GM19240 (cell line): Measurements from ENCODE around the gene GGT6.
A peak's percentile ranks its signal among the peaks of the same experiment; 100 is the strongest.

Experiments
- DNase-seq: peaks from one replicate; pipeline ENCODE4 v3.0.0; 2011; ENCODE audit warnings: low spot score; ENCODE audit not compliant: insufficient read length

The GGT6 gene

GRCh38 chr17:4576161-4576558, 15.8 kb upstream of the GGT6 start:
- DNase-seq, result no peak

DNA sequence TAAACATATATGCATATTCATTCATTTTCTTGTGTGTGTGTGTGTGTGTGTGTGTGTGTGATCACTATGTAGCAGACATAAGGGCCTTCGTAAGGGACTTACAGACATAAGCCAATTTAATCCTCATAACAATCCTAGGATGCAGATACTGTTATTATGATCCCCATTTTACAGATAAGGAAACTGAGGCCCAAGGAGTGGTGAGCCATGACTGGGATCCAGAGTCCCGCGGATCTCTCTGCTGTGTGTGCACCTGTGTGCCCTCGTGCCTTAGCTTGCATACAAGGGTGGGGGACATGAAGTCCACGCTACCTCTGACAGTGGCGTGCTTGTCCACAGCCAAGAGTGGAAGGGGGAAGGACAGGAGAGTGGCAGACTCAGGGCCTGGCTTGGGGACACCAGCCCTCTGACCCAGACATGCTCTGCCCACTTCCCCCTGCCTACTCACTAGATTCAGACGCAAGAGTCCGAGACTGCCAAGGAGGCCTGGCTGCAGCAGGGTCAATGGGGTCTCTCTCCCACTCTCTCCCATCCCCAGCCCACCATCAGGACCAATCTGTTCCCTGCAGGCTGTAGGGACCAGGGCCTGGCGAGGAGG, 14.2 kb upstream of the GGT6 start:
- DNase-seq, result no peak

GRCh38 chr17:4573669-4574068, 13.3 kb upstream of the GGT6 start:
- DNase-seq, result no peak

DNA sequence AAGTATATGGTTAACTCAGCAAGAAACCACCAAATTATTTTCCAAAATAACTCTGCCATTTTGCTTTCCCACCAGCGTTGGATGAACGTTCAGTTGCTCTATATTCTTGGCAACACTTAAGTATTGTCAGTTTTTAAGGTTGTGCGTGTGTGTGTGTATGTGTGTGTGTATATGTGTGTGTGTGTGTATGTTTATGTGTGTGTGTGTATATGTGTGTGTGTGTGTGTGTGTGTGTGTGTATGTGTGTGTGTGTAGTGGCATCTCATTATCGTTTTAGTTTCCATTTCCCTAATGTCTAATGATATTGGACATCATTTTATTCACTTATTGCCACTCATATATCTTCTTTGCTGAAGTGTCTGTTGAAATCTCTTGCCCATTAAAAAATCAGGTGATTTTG, 12.7 kb upstream of the GGT6 start:
- no peak for DNase-seq

DNA sequence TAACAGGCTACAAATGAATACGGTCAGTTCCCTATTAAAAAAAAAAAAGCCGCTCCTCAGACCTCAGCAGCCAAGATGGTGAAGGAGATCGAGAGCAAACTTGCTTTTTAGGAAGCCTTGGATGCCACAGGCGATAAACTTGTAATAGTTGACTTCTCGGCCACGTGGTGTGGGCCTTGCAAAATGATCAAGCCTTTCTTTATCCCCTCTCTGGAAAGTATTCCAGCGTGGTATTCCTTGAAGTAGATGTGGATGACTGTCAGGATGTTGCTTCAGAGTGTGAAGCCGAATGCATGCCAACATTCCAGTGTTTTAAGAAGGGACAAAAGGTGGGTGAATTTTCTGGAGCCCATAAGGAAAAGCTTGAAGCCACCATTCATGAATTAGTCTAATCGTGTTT, 11.8 kb upstream of the GGT6 start:
- no peak for DNase-seq

GRCh38 chr17:4569591-4569990, 9.2 kb upstream of the GGT6 start:
- DNase-seq, result no peak

GRCh38 chr17:4566785-4567184, 6.4 kb upstream of the GGT6 start:
- peak; percentile 63 for DNase-seq

GRCh38 chr17:4565209-4566141, 5.1 kb upstream of the GGT6 start:
- peak; percentile 61 for DNase-seq

DNA sequence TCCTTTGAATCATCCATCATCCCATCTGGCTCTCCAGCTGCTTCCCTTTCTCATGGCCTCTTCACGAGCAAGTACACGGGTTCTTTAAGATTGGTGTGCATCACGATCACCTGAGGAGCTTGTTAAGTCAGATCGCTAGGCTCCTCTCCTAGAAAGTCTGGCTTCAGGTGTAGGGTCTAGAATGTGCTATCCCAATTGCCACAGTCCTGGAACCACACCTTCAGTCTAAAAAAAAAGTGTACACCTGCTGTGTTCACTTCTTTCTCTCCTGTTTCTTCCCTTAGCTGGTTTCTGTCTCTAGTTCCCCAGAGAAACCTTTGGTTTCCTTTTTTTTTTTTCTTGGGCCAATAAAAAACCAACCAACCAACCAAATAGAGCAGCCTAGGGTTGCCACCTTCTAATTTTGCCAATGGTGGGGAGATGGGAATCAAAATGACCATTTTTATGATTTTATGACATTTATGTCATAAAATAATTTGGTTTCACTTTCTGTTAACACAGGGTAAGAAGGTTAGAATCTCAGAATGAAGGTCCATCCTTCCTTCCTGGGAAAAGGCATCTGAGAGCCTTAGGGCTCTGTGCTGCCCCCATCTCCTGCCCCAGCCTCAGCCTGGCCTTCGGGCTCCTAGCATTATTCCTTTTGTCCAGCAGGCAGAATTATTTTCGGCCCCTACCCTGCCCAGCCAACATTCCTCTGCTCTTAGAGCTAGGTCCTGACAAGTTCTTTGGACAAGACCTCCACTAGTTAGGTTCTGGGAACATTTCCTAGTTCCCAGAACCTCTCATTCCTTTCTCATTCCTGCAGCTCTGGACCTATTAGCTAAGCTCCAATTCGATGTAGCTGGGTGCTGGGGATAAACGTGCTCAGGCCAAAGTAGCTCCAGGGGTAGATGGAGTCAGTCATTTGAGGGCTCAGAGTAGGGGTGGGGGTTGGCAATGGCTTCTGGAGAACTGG, 1.9 kb upstream of the GGT6 start:
- DNase-seq, result no peak

- DNase-seq, result no peak
Observed at GRCh38 chr17:4560837-4561256, 470 bp upstream of the GGT6 start.

GRCh38 chr17:4559966-4560365, 411 bp downstream of the GGT6 start:
- DNase-seq, result no peak

- DNase-seq, result no peak
Observed at GRCh38 chr17:4559139-4559791, 1.1 kb downstream of the GGT6 start.

DNA sequence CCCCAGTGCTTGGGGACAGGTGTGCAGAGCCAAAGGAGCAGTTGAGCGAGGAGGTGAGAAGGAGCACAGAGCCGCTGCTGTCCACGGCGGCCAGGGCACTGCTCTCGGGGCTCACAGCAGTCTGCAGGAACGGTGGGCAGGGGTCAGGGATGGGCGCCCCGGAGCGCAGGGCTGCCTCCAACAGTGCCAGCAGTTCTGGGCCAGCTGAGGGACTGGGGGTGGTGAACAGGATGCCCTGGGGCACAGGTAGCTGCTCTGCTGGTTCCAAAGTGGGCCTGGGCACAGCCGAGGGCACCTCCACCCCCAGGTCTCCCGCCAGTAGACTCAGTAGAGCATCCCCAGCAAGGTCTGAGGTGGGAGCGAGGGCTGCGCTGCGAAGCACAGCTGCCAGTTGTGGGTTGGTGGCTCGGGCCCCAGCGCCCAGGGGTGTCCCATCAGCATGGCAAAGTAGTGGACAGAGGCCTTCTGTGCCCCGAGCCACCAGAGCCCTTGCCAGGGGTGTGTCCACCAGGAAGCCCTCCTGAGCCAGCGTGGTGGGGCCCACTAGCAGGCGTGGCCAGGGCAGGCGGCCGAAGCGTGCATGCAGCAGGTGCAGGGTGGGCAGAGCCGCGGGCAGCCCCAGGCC, 1.9 kb downstream of the GGT6 start:
- DNase-seq, result no peak

DNA sequence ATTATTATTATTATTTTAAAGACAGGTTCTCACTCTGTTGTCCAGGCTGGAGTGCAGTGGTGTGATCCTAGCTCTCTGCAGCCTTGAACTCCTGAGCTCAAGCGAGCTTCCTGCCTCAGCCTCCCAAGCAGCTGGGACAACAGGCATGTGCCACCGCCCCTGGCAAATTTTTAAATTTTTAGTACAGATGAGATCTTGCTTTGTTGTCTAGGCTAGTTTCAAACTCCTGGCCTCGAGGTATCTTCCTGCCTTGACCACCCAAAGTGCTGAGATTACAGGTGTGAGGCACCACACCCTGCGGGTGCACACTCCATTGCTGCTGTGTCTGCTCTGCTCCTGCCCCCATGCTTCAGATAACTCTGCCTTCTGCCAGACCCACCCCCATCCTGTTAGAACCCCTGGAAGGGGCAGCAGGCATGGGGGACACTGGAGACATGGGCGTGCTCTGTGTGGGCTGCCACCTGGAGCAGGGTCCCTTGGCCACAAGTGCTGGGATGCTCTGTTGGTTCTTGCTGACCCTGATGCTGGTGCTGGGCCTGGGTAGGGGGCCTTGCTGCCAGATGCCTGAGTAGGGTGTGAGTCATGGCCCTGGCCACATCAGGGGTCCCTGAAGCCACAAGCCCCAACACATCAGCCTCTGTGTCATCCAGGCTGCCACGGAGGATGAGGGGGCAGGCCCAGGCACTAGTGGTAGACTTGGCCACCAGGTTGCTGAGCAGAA, 2.6 kb downstream of the GGT6 start:
- no peak for DNase-seq

GRCh38 chr17:4556996-4557395, 3.4 kb downstream of the GGT6 start:
- DNase-seq, result no peak

DNA sequence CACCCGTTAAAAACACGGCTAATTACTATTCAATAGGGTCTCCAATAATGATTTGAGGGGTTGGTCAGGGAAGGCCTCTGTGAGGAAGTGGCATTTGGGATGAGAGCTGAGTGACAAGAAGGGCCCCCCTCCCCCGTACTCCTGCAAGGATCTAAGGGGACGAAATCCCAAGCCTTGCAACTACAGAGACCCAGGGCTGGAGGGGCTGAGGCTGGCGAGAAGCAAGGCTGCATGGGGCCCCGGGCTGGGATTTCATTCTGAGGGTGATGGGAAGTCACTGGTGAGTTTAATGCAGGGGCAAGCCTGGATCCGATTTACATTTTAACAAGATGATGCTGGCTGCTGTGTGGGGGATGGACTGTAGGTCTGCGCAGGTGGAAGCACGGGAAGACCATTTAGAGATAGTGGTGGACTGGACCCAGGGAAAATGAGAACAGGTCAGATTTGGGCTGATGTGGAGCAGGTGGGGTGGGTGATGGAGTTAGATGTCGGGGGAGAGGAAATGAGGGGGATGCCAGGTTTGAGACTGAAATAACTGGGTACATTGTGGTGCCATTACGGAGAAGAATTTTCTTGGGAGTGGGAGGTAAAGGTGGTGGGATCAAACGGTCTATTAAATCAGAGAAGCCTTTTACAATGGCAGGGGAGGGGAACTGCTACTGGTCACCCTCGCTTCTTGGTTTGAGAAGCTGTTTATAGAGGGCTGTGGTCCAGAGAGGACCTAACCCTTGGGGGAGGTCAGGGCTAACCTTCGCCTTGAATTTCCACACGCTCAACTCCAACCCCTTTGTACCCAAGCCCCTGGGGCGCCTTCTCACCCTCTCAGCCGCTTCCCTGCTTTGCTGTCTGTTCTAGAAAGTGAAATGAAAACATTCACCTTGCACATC, 4.3 kb downstream of the GGT6 start:
- DNase-seq, result no peak

DNA sequence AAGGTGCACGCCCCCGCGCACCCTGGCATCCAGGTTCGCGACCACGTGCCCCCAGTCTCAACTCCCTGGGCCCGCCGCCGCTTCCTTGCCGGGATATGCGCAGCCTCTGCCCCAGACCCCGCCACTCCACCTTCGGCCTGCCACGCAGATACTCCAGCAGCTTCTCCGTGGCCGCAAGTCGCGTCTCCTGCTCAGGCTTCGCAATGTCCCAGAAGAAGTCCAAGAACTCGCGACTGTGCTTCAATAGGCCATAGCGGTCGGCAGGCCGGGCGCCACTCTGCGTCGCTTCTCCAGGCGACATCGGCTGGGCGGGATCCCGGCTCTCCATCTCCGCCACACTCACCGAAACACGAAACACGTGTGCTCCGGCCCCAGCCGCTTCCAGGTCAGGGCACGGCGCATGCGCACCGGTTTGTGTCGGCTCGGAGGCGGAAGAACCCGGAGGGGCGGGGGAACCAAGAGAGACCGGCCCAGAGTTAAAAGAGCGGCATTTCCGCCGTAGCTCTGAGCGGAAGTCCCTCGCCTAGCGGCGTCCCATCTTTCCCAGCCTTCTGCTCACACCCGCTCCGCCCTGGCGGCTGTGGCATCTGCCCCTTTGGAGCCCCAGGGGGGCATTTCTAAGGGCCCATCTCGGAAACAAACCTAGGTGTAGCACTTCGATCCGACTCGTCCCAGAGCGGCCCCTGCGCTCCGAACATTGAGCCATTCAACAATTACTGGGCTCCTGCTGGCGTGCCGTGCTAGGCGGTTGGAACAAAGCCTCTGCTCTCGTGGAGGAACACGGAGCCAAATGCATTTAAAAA, 5.2 kb downstream of the GGT6 start, which contains the start of gene MYBBP1A:
Gene MYBBP1A (minus strand): TSS at position 388 of the 803 bp plus-strand sequence. CDS start 60 bp downstream, at position 328.
- DNase-seq, result peak; percentile 100

- DNase-seq, result no peak
Observed at GRCh38 chr17:4554441-4554996, 5.9 kb downstream of the GGT6 start.
